Fibroblast of upper back skin (primary cell): ENCODE measurements around the gene XRRA1.

Experiments
- DNase-seq: peaks from one replicate; pipeline ENCODE4 v3.0.0-alpha.2; 2013

Gene XRRA1

DNA sequence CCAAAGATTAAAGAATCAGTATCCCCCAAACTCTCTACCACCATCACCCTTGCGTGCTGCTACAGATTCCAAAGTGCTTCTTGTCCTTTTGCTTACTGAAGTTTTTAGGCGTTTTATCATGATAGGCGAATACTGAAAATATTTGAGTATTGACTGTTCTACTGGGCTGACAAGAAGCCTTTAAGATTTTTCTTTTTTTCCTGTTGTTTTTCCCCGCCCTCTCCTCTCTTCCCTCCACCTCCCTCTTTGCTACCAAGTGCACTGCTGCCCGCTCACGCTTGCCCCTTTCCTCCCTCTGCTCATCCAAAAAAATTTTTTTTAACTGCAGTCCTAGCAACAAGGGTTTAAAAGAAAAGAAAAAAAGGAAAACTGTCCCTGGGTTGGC lies 854 bp upstream of the XRRA1 start:
- DNase-seq = no peak

DNA sequence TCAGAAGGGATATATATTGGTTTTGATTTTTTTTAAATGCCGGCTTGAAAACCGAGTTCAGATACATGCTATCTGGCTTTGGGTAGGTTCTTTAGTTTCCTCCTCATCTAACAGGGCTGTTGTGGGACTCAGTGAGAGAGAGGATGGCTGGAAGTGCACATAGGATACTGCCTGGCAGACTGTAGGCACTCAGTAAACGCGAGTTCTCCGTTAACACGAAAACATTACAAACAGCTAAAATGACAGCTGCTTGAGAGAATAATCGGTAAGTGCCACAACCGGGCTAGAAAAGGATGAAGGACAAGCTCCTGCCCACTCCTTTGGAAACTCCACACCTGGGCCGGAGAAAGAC lies 369 bp downstream of the XRRA1 start:
- DNase-seq = no peak

DNA sequence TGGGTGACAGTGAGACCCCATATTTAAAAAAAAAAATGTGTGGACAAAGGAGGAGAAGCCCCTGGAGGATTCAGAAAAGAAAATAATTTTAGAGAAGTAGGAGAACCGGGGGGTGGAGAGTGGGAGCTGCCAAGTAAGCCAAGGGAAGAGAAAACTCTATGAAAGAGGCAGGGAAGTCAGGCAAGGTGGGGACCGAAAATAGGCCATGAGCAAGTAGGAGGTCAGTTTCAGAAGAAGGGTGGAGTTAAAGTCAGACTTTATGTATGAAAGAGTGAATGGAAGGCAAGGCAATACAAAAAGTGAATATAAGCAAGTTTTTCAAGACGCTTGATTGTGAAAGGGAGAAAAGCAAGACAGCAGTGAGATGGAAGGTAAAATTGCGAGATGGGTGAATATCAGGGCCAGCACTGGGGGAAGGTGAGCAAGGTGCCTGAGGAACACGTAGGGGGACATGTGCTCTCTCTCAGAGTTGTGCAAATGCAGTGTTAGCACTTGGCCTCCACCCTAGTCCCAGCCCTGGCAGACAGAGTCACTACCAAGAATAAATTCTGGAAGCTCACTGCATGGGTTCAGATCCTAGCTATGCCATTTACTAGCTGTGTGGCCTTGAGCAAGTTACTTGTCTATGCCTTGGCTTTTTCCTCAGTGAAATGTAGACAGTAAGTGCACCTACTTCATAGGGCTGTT lies 6.7 kb downstream of the XRRA1 start:
- no peak for DNase-seq

DNA sequence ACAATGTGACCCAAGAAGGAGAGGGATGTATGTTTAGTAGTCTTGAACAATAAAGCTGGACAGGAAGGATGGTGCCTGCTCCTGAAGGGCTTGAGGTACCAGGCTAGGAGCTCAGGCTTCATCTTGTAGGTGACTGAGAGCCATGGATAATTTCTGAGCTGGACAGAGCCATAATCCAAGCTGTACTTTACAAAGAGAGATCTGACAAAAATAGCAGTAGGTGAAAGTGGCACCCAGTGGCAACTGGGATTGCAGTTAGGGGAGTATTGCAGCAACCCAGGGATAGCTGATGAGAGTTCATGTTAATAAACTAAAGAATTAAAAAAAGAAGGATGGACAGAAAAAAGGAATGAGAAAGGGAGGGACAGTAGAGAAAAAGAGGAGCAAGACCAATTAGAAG lies 7.4 kb downstream of the XRRA1 start:
- no peak for DNase-seq

DNA sequence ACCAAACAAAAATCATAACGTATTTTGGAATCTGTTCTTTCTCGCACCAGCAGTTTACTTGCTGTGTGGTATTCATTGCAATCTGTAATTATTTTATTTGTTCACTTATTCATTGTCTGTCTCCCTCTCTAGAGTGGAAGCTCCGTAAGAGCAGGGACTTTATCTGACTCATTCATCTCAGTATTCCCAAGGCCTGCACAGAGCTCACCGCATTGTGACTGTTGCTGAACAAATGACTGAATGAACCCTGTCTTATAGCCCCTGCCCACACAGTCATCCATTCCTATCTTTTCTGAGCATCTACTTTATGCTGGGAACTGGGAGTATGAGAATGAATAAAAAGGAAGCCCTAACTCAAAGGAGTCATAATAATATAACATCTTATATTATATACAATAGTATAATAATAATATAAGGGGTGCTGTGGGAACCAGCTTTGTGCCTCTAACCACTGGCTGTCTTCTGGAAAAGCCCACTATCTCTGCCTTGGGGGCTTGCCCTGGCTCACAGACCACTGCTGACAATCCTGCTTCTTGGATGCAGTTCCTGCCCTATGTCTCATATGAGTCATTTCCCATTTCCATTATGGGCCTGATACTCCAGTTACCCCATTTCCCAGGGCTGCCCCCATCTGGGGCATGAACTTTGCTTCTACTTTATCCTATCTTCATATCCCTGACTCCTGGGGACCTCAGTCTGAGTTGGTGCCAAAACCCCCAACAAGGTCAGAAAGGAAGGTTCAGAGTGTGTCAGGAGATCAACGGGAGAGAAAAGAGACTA lies 11.0 kb downstream of the XRRA1 start:
- DNase-seq = no peak

DNA sequence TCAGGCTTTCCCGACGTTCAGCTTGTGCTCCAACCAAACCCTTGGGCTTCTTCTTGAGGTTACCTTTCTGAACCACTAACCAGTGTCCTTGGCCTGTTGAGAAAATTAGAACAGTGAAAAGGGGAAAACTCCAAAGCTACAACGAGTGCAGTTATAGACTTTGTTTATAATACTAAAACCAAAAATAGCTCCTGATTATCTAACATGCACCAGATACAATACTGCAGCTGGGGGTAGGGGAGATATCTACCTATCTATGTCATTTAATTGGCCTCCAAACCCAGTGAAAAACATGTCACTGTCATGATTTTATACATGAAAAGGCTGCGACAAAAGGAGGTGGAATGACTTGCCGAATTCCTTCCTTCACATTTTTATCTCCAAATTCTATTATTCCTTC lies 11.9 kb downstream of the XRRA1 start:
- no peak for DNase-seq

DNA sequence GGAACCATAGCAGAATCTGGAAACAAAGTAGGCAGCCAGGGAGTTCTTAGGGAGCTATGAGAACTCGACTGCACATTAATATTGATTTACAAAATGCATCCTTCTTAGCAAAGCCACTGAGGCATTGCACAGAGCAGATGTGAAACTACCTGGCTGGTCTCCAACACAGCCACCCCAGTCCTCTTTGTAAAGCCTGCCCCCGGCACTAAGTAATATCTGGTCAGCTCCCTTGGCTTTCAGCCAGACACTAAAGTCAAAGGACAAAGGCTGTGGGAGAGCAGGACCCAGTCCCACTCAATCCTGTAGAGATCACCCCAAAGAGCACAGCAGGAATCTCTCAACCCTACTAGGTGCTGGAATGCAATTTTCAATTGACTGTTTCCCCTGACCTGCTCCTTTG lies 12.8 kb downstream of the XRRA1 start:
- no peak for DNase-seq

DNA sequence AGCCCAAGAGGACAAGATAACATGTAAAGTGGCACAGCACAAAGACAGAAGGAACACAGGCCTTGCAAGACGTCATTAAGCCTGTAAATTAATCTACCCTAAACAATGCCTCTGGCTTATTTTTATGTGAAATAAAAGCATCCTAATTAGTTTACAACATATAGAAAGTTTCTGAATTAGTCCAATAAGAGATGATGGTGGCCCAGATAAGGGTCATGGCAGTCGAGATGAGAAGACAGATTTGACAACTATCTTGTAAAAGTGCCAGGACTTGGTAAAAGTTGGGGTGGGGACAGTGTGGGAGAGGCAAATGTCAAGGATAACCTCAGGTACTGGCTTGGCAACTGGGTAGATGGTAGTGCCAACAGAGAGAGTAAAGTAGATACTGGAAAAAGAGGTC lies 13.6 kb downstream of the XRRA1 start:
- DNase-seq = no peak

DNA sequence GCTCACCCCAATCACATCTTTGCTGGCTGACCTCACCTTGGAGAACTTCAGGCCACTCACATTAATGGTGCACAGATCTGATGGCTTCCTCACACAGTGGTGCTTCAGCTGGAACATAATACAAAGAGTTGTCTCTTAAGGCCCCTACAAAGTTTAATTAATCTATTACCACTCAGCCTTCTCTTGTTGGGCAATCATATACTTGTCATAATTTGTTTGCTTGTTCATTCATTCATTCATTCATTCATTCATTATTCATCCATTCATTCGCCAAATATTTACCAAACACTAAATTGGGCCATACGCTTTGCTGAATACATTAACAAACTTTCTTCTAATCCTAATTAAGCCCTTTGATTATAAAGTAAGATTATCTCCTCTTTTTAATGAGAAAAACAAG lies 15.1 kb downstream of the XRRA1 start:
- no peak for DNase-seq

DNA sequence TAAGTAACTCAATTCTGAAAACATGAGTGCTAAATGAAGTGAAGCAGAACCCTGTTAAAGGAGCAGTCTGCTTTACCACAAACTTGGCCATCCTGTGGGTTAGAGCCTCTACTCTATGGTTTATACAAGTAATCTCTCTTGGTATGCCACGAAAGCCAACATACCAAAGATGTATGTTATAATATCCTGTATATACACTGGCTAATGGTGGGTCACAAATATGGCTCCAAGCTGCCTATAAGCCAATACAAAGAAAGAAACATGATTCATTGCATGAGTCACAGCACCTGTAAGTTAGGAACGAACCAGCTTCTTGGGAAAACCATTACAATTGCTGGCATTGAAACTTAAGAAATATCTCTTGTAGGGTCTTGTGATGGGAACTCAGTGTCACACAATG lies 16.1 kb downstream of the XRRA1 start:
- peak; percentile 84 for DNase-seq

DNA sequence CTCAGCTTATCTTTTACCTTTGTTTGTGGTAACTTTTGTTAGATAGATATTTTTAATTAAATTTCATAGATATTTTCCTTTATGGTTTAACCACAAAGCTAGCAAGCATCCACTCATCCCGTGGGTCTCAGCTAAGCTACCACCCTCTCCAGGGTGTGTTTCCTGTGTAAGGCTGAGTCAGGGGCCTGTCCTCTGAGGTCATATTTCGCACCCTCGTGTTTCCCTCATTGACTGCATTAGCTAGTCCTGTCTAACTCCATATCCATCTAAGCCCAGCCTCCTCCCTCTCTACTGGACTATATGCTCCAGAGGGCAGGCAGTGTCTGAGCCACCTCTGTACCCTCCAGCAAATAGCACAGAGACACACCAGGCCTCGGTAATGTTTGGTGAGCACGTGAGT lies 16.7 kb downstream of the XRRA1 start:
- DNase-seq = peak; percentile 59

DNA sequence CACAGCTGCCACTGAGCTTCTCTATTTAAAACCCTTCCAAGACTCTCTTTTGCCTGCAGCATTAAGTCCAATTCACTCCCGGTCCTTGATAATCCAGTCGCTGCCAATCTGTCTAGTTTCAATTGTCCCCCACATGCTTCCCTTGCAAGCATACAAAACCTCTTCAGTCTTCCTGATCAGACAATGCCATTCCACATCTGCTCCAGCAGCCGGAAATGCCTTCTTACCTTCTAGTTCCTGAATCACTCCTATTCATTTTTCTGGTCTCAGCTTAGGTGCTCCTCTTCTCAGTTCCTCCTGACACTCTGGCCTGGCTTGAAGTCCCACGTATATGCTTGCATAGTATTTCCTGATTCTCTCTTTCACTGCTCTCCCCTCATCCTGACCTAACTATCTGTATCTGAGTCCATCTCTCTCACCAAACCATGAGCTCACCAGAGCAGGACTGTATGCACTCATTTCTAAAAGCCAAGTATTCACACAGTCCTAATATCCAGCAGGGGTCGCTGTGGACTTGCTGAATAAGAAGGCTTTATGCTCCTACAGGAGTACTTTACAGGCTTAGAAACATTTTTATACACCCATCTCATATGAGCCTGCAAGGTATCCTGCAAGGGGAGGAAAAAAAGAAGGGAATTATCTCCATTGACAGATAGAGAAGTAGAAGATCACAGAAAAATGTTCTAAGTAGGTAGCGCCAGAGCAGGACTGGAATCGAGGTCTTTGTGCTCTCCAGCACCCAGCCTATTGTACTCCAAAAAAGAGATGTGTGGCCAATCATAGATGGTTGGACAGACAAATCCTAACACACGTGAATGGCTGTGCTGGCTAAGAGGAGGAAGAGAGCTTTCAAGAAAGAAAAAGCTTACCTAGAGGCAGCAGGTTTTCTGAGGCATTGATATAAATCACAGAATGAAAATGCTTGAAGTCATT lies 19.2 kb downstream of the XRRA1 start:
- DNase-seq = peak; percentile 92

DNA sequence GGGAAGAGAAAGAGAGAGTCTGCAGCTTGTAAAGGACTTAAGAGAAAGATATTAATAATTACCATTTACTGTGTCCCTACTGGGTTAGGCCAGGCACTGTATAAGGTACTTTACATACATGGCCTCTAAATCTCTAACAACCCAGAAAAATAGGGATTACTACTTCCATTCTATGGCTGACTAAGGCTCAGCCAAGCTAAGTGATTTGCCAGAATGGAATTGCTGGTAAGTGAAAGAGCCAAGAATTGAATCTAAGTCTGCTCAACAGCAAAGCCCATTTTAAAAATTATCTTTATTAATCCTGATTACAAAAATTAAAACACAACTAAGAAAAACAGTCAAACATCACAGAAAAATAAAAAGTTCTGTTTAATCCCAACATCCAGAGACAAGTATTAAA lies 21.4 kb downstream of the XRRA1 start:
- no peak for DNase-seq

DNA sequence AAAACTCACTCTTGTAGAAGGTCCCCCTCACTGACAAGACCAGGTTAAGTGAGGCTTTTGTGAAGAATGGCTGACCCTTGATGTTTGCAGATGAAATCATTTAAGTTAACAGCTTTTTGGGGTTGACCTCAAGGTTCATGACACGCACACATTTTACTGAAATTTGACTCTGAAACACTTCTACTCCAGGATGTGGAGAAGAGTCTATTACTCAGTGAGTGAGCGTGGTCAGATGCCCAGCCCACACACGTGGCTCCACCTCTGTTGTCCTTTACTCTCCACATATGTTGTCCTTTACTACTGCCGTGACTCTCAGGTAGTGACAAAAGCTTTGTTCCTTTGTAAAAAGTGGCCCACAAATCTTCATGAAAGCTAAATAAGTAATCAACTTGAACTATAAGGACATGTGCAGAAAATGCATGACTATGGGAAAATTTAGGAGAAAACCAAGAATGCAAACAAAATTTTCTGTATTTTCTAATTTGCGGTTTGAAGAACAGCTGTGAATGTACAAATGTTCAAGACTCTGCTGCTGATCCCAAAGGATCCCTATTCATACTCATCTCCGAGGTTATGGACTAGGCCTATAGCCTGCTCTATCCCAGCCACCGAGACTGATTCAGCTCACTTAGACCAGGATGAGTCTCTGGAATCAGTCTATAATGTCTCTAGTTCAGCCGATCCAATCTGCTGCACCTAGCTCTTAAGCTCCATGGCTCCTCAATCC lies 22.4 kb downstream of the XRRA1 start:
- peak; percentile 72 for DNase-seq

DNA sequence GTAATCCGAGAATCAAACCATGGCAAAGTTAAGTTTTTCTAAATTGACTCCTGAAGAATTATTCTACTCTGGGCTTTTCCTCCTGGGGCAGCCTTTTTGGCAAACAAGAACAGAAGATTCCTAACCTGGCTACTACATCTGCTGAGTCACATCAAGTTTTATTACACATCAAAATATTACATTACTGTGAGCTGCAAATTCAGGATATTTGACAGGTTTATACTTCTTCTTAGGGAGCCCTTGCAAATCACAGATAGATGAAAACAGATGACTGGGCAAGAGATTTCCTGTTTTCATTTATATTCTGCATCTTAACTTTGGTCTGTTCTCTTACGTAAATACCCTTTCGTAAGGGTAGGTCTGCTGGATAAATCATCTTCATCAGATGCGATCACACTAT lies 23.6 kb downstream of the XRRA1 start:
- peak; percentile 74 for DNase-seq

DNA sequence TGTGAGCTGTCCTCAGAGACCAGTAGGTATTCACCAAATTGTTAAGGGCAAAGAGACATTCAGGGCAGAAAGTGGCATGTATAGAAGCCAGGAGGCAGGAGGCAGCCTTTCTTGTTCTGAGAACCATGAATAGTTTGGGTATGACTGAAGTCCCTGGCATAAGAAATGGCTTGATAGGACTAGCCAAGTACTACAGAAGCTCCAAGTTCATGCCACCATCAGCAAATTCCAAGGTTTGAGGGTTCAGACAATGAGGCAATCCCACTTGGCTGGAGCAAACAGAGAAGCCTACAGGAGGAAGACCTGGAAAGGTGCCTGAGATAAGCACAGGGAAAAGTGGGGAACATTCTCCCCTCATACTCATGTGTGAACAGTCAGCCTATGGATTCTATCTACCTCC lies 25.8 kb downstream of the XRRA1 start:
- no peak for DNase-seq

DNA sequence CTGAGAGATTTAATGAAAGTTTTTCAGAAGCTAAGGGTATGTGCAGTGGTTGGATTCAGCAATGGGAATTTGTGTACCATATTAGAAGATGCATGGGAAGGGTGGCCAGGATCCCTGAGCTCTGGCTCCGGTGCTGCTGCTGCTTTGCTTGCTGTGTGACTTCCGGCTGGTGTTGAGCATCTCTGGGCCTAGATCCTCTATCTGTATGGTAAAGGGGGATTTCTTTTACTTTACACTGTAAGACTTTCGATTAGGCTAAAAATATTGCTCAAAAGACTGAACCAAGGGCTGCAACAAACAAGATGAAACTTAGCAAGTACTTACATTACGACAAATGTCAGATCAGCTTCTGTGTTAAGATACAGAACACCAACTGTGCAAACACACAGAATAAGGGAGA lies 39.1 kb downstream of the XRRA1 start:
- DNase-seq = no peak

DNA sequence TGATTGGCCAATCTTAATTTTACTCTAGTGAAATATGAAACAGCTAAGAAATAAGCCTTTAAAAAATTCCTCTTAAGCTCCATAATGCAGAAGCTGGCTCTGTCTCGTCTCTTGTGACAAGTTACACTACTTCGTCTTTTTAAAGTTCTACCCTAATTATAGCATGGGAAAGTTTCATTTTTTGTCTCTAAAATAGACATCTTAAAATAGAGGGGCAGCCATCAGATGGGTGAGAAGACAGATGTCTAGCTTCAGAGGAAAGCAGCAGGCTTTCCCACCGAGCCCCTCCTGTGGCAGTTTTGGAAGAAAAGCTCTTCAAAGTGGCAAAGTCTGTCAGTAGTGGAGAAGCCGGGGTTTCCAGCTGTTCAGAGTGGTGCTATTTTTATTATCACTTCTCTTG lies 39.5 kb downstream of the XRRA1 start:
- DNase-seq = no peak

DNA sequence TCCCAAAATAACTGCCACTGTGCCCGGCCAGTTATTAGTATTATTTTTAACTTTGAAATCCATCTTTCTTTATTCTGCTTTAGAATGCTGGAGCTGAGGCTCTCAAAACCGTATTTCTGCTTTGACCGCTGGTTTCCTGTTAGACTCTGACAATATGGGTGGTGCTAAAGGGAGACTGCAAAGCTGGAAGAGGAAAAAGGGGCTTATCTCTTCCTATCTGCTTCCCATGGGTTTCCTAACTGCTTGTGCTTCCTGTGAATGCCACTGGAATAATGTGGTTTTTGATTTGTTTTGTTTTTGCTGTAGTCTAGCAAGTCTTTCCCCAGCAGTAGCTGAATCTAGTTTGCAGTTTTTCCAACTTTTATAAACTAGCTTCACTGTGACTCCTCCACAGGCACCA lies 43.6 kb downstream of the XRRA1 start:
- DNase-seq = no peak

DNA sequence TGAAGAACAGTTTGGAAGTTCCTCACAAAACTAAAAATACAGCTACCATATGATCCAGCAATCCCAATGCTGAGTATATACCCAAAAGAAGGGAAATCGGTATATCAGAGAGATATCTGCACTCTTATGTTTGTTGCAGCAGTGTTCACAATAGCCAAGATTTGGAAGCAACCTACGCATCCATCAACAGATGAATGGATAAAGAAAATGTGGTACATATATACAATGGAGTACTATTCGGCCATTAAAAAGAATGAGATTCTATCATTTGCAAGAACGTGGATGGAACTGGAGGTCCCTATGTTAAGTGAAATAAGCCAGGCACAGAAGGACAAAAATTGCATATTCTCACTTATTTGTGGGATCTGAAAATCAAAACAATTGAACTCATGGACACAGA lies 46.5 kb downstream of the XRRA1 start:
- no peak for DNase-seq

DNA sequence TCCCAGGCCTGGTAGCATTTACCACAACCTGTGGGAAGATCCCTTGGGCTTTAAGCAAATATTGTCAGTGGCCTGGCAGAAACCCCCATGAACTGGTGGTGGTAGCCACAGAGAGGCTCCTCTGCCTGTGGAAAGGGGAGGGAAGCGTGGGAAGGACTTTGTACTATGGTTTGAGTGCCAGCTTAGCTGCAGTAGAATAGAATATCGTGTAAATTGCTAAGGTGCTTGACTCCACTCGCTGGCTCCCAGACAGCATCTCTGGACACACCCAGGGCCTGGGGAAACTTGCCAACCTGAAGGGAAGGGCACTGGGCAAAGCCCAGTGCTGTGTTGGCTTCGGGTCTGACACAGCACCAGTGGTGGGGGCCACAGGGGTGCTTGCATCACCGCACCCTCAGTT lies 52.6 kb downstream of the XRRA1 start:
- DNase-seq = no peak

DNA sequence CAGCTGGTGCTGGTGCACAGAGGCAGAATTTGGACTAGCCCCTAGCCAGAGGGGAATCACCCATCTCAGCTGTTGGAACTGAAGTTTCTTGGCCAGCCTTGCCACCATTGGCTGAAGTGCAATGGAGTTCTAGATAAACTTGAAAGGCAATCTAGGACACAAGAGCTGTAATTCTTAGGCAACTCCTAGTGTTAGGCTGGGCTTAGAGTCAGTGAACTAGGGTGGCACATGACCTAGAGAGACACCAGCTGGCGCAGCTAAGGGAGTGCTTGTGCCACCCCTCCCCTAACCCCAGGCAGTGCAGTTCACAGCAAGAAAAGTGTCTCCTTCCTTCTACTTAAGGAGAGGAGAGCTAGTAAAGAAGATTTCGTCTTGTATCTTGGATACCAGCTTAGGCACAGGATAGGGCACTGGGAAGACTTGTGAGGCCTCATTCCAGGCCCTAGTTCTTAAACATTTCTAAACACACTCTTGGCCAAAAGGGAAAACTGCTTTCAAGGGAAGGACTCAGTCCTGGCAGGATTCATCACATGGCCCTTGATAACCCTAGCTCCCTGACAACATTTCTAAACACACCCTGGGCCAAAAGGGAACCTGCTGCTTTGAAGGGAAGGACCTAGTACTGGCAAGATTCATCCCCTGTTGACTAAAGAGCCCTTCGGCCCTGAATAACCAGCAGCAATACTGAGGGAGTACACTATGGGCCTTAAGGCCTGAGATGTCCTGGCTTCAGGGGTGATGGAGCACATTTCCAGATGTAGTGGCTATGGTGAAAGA lies 53.4 kb downstream of the XRRA1 start:
- no peak for DNase-seq
